Activated CD8-positive, alpha-beta T cell treated with anti-CD3 and anti-CD28 coated beads, Interleukin-2, amount 10 ng/mL, durations not matched to agents 7 days and 5 days (primary cell): ENCODE measurements around the gene NDUFA13. TPM values are rescaled to one million over a fixed set of nuclear protein-coding genes. Genes with fewer than 3 reads are reported as not detected.

Experiments used
- ATAC-seq: fragments of 150-1000 bp; cut with Tn5 transposase; one replicate; pipeline ENCODE4 v1.10.0; 2021; ENCODE audit warnings: moderate library complexity
- CTCF ChIA-PET: fragments of 350-600 bp; sonication (Branson Sonifier 250); formaldehyde crosslinking; loops from one replicate; lab custom pipeline; 2021; ENCODE audit warnings: antibody characterized with exemption; lab: Charles Lee
- POLR2A ChIA-PET: fragments of 350-600 bp; sonication (Branson Sonifier 250); formaldehyde crosslinking; loops from one replicate; lab custom pipeline; 2021; ENCODE audit warnings: antibody characterized with exemption; lab: Charles Lee
- DNase-seq: peaks from one replicate; pipeline ENCODE4 v3.0.0-alpha.2; 2020
- H3K27ac Mint-ChIP-seq: one replicate; pipeline ENCODE4 v1.8.0; 2021; ENCODE audit warnings: mild to moderate bottlenecking, mixed read lengths
- H3K27me3 Mint-ChIP-seq: one replicate; pipeline ENCODE4 v1.8.0; 2021; ENCODE audit warnings: low read depth, mixed read lengths
- H3K36me3 Mint-ChIP-seq: one replicate; pipeline ENCODE4 v1.8.0; 2021; ENCODE audit warnings: low read depth, mixed read lengths
- H3K4me1 Mint-ChIP-seq: one replicate; pipeline ENCODE4 v1.8.0; 2021; ENCODE audit warnings: low read depth, mixed read lengths
- H3K4me3 Mint-ChIP-seq: one replicate; pipeline ENCODE4 v1.8.0; 2021; ENCODE audit warnings: mild to moderate bottlenecking, mixed read lengths
- H3K9me3 Mint-ChIP-seq: one replicate; pipeline ENCODE4 v1.8.0; 2022; ENCODE audit warnings: mixed read lengths; ENCODE audit not compliant: insufficient read depth
- total RNA-seq, 2 experiments: library from RNA; stranded (reverse); gene quantifications; one replicate each; pipeline ENCODE4 v1.2.3, GENCODE V29; 2021

NDUFA13 gene
- total RNA-seq, 2 experiments from 2014 or later = 388 to 413 TPM

DNA sequence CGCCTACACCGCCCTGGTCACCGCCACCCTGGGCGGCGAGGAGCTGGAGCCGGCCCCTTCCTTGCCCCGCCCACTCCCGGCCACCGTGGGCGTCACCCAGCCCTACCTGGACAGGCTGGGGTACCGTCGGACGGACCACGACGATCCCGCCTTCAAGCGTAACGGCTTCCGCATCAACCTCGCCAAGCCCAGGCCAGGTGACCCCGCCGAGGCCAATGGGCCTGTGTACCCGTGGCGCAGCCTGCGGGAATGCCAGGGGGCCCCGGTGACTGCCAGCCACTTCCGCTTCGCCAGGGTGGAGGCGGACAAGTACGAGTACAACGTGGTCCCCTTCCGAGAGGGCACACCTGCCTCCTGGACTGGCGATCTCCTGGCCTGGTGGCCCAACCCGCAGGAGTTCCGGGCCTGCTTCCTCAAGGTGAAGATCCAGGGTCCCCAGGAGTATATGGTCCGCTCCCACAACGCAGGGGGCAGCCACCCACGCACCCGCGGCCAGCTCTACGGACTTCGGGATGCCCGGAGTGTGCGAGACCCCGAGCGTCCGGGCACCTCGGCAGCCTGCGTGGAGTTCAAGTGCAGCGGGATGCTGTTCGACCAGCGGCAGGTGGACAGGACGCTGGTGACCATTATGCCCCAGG is 29.0 kb downstream of the NDUFA13 start:
- Mint-ChIP-seq H3K9me3 (no peaks in the 10 kb centered on the region), H3K27me3 (peaks cover 6% of the 10 kb centered on the region), H3K36me3 (no peaks in the 10 kb centered on the region), H3K4me3 (no peak overlapping the region), H3K27ac (no peak overlapping the region), H3K4me1 (peaks cover 20% of the 10 kb centered on the region)
- ChIA-PET POLR2A (no interaction called here), CTCF (interaction anchor here (1.8 kb wide), 1 partner anchor 9 kb away, joined by 4 read pairs; no protein-coding TSS in a partner anchor)
- ATAC-seq (no peak), DNase-seq (no peak)

DNA sequence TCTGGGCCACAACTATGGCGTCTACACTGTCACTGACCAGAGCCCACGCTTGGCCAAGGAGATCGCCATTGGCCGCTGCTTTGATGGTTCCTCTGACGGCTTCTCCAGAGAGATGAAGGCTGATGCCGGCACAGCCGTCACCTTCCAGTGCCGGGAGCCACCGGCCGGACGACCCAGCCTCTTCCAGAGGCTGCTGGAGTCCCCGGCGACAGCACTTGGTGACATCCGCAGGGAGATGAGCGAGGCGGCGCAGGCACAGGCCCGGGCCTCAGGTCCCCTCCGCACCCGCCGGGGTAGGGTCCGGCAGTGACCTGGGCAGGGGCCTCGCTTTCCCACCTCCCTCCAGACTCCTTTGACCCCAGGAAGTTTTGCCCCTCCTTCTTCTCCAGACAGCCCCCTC is 29.7 kb downstream of the NDUFA13 start:
- H3K4me1 Mint-ChIP-seq = peaks cover 16% of the 10 kb centered on the region
- CTCF ChIA-PET = interaction anchor here (0.9 kb wide), 1 partner anchor 8 kb away, joined by 3 read pairs; no protein-coding TSS in a partner anchor
- H3K27me3 Mint-ChIP-seq = peaks cover 3% of the 10 kb centered on the region

DNA sequence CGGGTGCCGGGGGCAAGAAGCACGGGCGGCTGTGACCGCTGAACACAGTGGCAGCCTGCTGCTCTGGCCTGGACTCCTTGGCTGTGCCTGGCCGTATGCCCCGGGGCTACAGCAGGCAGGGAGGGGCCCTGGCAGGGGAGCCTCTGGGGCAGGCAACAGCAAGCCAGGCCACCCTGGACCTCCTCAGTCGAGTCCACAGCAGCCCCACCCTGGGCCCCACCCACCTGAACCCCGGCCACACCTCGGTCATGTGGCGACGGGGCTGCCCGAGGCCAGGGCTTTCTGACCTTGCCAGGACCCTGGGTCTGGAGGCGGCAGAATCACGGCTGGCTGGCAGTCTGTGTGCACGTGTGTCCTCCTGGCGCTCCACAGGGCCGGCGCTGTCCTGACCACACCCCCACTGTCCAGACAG is 30.7 kb downstream of the NDUFA13 start:
- no peak overlapping the region for H3K4me3 Mint-ChIP-seq
- H3K27me3 Mint-ChIP-seq = peaks cover 3% of the 10 kb centered on the region
- no peaks in the 10 kb centered on the region for H3K36me3 Mint-ChIP-seq
- DNase-seq (no peak), ATAC-seq (no peak)
- POLR2A ChIA-PET = no interaction called here
- peaks cover 4% of the 10 kb centered on the region for H3K9me3 Mint-ChIP-seq
- peaks cover 9% of the 10 kb centered on the region for H3K4me1 Mint-ChIP-seq
- CTCF ChIA-PET = interaction anchor here (0.9 to 1.7 kb wide), 3 partner anchors 10 to 56 kb away, joined by 3 to 5 read pairs (median 4); no protein-coding TSS in a partner anchor
- H3K27ac Mint-ChIP-seq = no peak overlapping the region

More for the DNA sequence above, 29.7 kb downstream of the NDUFA13 start:
- H3K4me3 Mint-ChIP-seq = no peak overlapping the region
- POLR2A ChIA-PET = no interaction called here
- no peaks in the 10 kb centered on the region for H3K9me3 Mint-ChIP-seq
- no peak overlapping the region for H3K27ac Mint-ChIP-seq
- no peaks in the 10 kb centered on the region for H3K36me3 Mint-ChIP-seq
- DNase-seq (no peak), ATAC-seq (no peak)

DNA sequence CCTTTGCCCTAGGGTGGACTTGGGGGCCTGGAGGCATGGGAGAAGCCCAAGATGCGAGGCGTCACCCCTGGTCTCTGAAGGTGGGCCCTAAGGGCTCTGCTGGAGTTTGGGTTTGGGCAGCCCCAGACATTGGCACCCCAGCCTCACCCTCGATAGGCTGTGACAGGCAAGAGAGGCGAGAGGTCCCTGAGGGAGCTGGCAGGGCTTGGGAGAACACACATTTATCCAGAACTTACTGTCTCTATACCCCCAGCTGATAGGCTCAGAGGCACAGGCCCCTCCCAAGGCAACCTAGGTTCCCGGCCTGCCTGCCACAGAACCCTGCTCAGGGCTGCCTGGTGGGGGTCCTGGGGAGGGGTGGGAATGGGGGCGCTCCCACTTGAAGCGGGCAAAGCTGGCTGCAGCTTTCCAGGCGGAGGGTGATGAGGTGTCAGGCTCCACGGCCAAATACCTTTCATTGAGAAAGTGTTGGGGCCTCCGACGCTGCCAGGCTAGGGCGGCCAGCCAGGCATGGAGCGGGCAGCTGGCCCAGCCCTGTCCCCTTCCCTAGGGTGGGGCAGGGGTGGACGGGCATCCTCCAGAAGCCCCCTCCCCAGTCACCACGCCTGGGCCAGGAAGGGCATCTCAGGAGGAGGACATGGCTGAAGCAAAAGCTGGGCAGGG is 31.8 kb downstream of the NDUFA13 start:
- POLR2A ChIA-PET = no interaction called here
- no peak overlapping the region for H3K27ac Mint-ChIP-seq
- peaks cover 3% of the 10 kb centered on the region for H3K27me3 Mint-ChIP-seq
- H3K4me1 Mint-ChIP-seq = no peaks in the 10 kb centered on the region
- DNase-seq = no peak
- H3K9me3 Mint-ChIP-seq = peaks cover 4% of the 10 kb centered on the region
- H3K4me3 Mint-ChIP-seq = no peak overlapping the region
- ATAC-seq = no peak
- CTCF ChIA-PET = interaction anchor here (0.7 to 2.2 kb wide), 5 partner anchors 9 to 55 kb away, joined by 3 to 8 read pairs (median 5); no protein-coding TSS in a partner anchor
- no peaks in the 10 kb centered on the region for H3K36me3 Mint-ChIP-seq

DNA sequence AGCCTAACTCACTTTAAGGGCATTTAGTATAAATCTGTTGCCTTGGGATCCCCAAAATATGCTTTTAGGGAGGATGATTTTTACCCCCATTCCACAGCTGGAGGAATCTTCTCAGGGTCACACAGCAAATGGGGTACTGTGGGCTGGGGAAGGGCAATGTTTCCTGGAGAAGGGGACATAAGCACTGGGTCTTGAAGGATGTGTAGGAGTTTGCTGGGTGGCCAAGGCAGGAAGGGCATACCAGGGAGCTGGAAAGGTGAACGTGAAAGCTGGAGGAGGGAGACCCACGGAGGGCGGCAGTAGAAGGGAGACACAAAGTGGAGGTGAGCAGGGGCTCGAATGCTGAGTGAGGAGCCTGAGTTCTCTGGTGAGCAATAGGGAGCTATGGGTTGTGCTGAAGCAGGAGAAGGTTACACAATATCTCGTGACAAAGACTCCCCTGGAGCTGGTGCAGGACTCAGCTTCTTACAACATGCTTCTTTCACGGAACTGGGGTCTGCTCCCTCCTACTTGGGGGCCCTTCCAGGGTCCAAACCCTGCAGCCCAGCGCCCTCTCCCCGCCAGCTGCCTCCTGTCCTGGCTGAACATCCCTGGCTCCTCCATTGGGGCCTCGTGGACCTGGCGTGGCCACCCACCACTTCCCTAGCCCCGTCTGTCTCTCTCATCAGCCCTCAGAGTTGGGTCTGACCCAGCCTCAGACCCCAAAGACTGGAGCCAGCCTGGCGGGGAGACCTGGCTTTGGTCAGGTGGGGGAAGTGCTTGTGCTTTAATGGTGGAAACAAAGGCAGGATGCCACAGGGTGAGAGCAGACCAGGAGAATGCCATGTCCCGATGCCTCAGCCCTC is 33.1 kb downstream of the NDUFA13 start:
- ATAC-seq = no peak
- Mint-ChIP-seq H3K4me3 (no peak overlapping the region), H3K36me3 (no peaks in the 10 kb centered on the region), H3K27me3 (peaks cover 3% of the 10 kb centered on the region), H3K9me3 (peaks cover 4% of the 10 kb centered on the region), H3K27ac (peak overlapping the region; percentile 6), H3K4me1 (peaks cover 4% of the 10 kb centered on the region)
- CTCF ChIA-PET = interaction anchor here (2.2 kb wide), 1 partner anchor 17 kb away, joined by 8 read pairs; no protein-coding TSS in a partner anchor
- no peak for DNase-seq
- POLR2A ChIA-PET = no interaction called here

DNA sequence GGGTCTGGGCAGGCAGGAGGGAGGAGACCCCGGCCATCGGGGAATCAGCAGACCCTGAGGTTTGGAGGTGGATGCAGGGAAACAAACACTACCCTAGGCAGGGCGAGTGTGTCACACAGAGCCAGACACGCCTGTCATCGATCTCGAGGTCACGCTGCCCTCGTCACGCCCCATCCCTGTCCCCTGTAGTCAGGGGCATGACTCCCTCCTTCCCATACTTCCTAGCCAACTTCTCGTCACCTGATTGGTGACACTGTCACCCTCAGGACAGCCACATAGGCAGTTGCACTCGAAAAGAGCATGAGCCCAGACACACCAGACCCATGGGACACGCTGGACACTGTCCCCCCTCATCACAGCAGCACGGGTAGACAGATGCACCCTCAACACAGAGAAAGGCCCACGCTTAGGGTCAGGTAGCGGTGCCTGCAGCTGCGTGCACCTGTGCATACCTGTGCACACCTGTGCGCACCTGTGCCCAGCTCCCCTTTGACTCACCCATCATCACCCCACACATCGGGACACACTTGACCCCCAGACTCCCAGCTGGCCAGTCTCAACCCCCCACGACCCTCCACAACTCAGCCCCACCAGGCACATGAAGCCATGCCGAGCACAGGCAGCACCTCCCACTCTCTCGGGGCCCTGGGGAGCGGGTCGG is 33.9 kb downstream of the NDUFA13 start:
- ATAC-seq (no peak), DNase-seq (no peak)
- H3K36me3 Mint-ChIP-seq = no peaks in the 10 kb centered on the region
- no peak overlapping the region for H3K27ac Mint-ChIP-seq
- peaks cover 3% of the 10 kb centered on the region for H3K27me3 Mint-ChIP-seq
- POLR2A ChIA-PET = interaction anchor here (1.9 kb wide), 1 partner anchor 34 kb away, joined by 5 read pairs; the partner anchor contains the start of genes NDUFA13 and TSSK6
- CTCF ChIA-PET = interaction anchor here (2.2 kb wide), 1 partner anchor 18 kb away, joined by 8 read pairs; no protein-coding TSS in a partner anchor
- H3K4me1 Mint-ChIP-seq = peaks cover 8% of the 10 kb centered on the region
- H3K9me3 Mint-ChIP-seq = peaks cover 4% of the 10 kb centered on the region
- H3K4me3 Mint-ChIP-seq = no peak overlapping the region

DNA sequence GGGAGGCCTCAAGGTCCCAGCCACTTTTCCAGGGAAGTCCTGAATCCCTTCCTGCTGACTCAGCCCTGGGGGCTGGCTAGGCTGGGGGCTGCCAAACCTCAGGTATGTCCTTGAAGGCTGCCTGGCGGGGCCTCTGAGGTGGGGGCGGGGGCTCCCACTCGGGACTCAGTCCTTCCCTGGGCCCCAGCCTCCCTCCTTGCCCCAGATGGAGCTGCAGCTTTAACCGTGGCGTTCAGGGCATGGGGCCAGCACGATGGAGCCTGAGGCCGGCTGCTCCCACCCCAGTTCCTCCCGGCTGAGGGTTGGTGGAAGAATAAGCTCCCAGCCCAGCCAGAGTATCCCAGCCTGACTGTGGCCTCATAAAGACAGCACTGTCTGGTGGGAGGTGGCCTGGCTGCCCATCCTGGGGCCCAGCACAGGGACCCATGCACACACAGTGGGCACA is 34.5 kb downstream of the NDUFA13 start:
- CTCF ChIA-PET = interaction anchor here (1.1 to 2.7 kb wide), 2 partner anchors 18 to 57 kb away, joined by 4 to 18 read pairs; no protein-coding TSS in a partner anchor
- H3K4me1 Mint-ChIP-seq = peaks cover 8% of the 10 kb centered on the region

DNA sequence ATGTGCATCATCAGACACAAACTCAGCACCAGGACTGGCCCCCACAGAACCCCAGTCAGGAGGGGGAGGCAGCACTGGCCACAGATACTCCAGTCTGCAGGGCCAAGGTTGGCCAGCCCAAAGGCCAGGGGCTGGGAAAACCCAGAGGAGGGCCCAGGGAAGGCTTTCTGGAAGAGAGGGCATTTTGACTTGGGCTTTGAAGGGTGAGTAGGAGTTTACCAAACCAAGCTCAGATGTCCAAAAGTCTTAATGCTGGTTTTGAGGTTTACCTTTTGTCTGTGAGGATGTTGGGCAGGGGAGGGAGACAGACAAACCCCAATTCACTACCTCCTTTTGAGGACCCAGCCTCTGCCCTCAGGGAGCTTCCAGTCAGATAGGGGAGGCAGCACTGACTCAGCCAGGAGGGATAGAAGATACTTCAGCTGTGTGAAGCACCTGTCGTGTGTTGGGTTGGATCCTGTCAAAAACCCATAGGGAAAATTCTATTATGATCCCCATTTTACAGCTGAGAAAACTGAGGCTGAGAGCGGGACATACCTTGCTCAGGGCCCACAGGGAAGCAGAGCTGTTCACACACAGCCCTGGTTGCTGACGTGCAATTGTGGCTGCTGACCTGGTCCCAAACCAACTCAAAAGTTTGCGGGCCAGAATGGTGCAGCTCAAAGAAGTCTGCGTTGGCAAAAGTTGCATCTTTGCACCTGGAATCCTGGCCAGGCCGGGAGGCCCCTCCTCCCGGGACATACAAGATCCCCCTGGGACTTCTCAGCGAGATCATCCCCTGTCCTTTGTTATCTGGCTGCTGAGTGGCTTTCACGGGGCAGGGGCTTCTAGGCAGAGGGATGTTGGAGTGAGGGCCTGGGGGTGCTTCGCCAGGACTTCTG is 35.2 kb downstream of the NDUFA13 start:
- Mint-ChIP-seq H3K4me3 (no peak overlapping the region), H3K4me1 (peaks cover 8% of the 10 kb centered on the region), H3K27me3 (peaks cover 3% of the 10 kb centered on the region), H3K9me3 (peaks cover 4% of the 10 kb centered on the region), H3K27ac (peak overlapping the region; percentile 50), H3K36me3 (no peaks in the 10 kb centered on the region)
- DNase-seq (no peak), ATAC-seq (no peak)
- POLR2A ChIA-PET = interaction anchor here (1.9 kb wide), 1 partner anchor 36 kb away, joined by 5 read pairs; the partner anchor contains the start of genes NDUFA13 and TSSK6
- CTCF ChIA-PET = interaction anchor here (1.1 to 2.7 kb wide), 4 partner anchors 9 to 93 kb away, joined by 4 to 18 read pairs (median 6); partner anchors contain the start of gene GMIP

More for the DNA sequence above, 34.5 kb downstream of the NDUFA13 start:
- ATAC-seq = no peak
- POLR2A ChIA-PET = interaction anchor here (1.9 kb wide), 1 partner anchor 35 kb away, joined by 5 read pairs; the partner anchor contains the start of genes NDUFA13 and TSSK6
- DNase-seq = no peak
- Mint-ChIP-seq H3K36me3 (no peaks in the 10 kb centered on the region), H3K4me3 (no peak overlapping the region), H3K9me3 (peaks cover 4% of the 10 kb centered on the region), H3K27ac (no peak overlapping the region), H3K27me3 (peaks cover 3% of the 10 kb centered on the region)

DNA sequence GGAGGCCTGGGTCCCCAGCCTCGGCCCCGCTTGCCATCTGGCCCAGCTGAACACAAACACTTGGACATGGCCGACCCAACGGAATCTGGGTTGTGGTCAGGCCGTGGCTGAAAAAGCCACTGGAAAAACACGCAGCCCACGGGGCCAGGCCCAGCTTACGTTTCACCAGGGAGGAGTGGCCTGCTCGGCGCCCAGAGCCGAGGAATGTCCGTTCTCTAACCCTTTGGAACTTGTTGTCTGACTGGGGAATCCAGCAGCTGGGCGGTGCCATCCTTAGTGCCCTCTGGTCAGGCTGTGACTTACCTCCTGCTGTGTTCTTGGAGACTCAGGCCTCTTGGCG is 35.8 kb downstream of the NDUFA13 start:
- Mint-ChIP-seq H3K4me3 (no peak overlapping the region), H3K36me3 (no peaks in the 10 kb centered on the region), H3K4me1 (peaks cover 8% of the 10 kb centered on the region), H3K27ac (no peak overlapping the region), H3K27me3 (peaks cover 3% of the 10 kb centered on the region), H3K9me3 (peaks cover 4% of the 10 kb centered on the region)
- DNase-seq = no peak
- ChIA-PET POLR2A (interaction anchor here (1.9 kb wide), 1 partner anchor 36 kb away, joined by 5 read pairs; the partner anchor contains the start of genes NDUFA13 and TSSK6), CTCF (interaction anchor here (1.1 to 2.7 kb wide), 4 partner anchors 9 to 92 kb away, joined by 4 to 18 read pairs (median 6); partner anchors contain the start of gene GMIP)
- no peak for ATAC-seq

DNA sequence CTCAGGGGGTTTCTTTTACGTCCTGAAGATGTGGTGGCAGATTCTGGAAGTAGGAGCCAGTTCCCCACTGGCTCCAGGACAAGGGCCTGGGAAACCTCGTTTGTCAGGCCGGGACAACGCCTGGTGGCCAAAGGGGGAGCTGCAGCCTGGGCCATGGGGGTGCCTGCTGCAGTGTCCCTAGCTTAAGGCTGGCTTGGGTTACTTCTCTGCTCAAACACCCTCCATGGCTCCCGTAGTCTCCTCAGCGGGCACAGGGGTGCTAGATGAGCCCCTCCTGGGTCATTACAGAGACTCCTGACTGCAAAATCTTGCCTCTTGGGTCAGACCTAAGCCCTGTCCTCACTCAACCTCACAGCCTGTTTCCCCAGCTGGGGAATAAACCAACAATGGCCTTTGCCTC is 36.8 kb downstream of the NDUFA13 start:
- ATAC-seq (peak; percentile 48), DNase-seq (no peak)
- ChIA-PET POLR2A (interaction anchor here (0.6 kb wide), 1 partner anchor 20 kb away, joined by 4 read pairs; no protein-coding TSS in a partner anchor), CTCF (interaction anchor here (0.7 to 3.3 kb wide), 19 partner anchors 9 to 180 kb away, joined by 3 to 27 read pairs (median 3); partner anchors contain the start of genes GMIP, NDUFA13 and TSSK6)
- no peaks in the 10 kb centered on the region for H3K36me3 Mint-ChIP-seq
- peaks cover 8% of the 10 kb centered on the region for H3K4me1 Mint-ChIP-seq
- H3K27me3 Mint-ChIP-seq = peaks cover 3% of the 10 kb centered on the region
- H3K27ac Mint-ChIP-seq = no peak overlapping the region
- peaks cover 4% of the 10 kb centered on the region for H3K9me3 Mint-ChIP-seq
- H3K4me3 Mint-ChIP-seq = no peak overlapping the region
